Psoas muscle (tissue), 8 donors: Measurements from ENCODE around the gene SERAC1. TPM values are rescaled to one million over a fixed set of nuclear protein-coding genes. Genes with fewer than 3 reads are reported as not detected.
"Not testable (repeated sequence)": the region's sequence is repeated elsewhere in the genome, so short reads cannot be mapped to it uniquely, and the experiment has no call there.

Experiments
- ATAC-seq, 4 donors: fragments of 200-7000 bp; cut with Tn5 transposase; one replicate each; pipeline ENCODE4 v1.9.1; 2020; ENCODE audit warnings: moderate library complexity in 3 of 4, mild to moderate bottlenecking in 2 of 4
- DNase-seq, 2 donors: peaks; one replicate each; pipeline ENCODE4 v3.0.0-alpha.2; 2020
- H3K27ac ChIP-seq: fragments of 200-600 bp; one replicate; pipeline ENCODE4 v1.8.0; 2022
- H3K27me3 ChIP-seq, 3 donors: fragments of 200-600 bp in 1 of 3; one replicate each; pipeline versions ENCODE4 v1.6.1 to v1.8.0; 2013 to 2022; ENCODE audit warnings: low read length in 2 of 3, mild to moderate bottlenecking in 2 of 3, moderate library complexity in 1 of 3; ENCODE audit not compliant: insufficient read depth in 3 of 3
- H3K36me3 ChIP-seq, 2 donors: fragments of 200-600 bp in 1 of 2; one replicate each; pipeline versions ENCODE4 v1.6.1 to v1.8.0; 2013 to 2022; ENCODE audit warnings: low read depth in 1 of 2, mild to moderate bottlenecking in 1 of 2, moderate library complexity in 1 of 2; ENCODE audit not compliant: insufficient read depth in 1 of 2
- H3K4me1 ChIP-seq: fragments of 200-600 bp; one replicate; pipeline ENCODE4 v1.8.0; 2022
- H3K4me3 ChIP-seq: fragments of 200-600 bp; one replicate; pipeline ENCODE4 v1.8.0; 2022; ENCODE audit warnings: mild to moderate bottlenecking
- H3K9me3 ChIP-seq: fragments of 200-600 bp; one replicate; pipeline ENCODE4 v1.8.0; 2022
- WGBS, 3 donors: extraction: QIAGEN DNeasy Blood & Tissue Kit; methylation state at CpG; one replicate each; pipeline versions ENCODE4 v1.1.6 to v1.1.7; 2013; 5-methylcytosine and 5-hydroxymethylcytosine counted together
- intact Hi-C, 2 donors: fragments of 100-400 bp; cut with DNase I; formaldehyde crosslinking; loops; one replicate each; pipeline versions ENCODE4 v1.11.0 to v1.14.2; 2022
- polyA plus RNA-seq, 3 donors: library from polyadenylated mRNA; stranded (reverse); fragments of 200-250 nt; gene quantifications; one replicate each; pipeline ENCODE4 v1.2.3, GENCODE V29; 2013
- total RNA-seq, 4 donors: library from RNA; stranded (reverse); fragmentation: NEBNext Ultra II Directional in 2 of 4; extraction: Animal tissue kit (Norgen Biotek cat#: 25700) in 2 of 4; gene quantifications; one replicate each; pipeline versions ENCODE4 v1.2.1 to v1.2.4, GENCODE V29; 2021 to 2023
- TF ChIP-seq, protein P1 (sequence below): fragments of 200-600 bp; IDR thresholded peaks from one replicate; pipeline ENCODE4 v1.8.0; 2022; ENCODE audit warnings: antibody characterized with exemption
- donor health status: healthy with polysubstance abuse.
- donor health status: DM: no; HTN: no; CAD: no; lungs with moderate emphysema.
- donor health status: Bipolar disorder and iron deficiency.
- donor health status: healthy.
- donor health status: DM: yes; HTN: yes; CAD: no.
- donor health status: DM: no; HTN: no; CAD: no.
- donor health status: DM: no; HTN: no; CAD: no.
- donor health status: DM: yes; HTN: yes; CAD: no.

Gene SERAC1
- total and polyA plus RNA-seq, 7 donors = 3.9 to 11.0 (median 6.5) TPM

DNA sequence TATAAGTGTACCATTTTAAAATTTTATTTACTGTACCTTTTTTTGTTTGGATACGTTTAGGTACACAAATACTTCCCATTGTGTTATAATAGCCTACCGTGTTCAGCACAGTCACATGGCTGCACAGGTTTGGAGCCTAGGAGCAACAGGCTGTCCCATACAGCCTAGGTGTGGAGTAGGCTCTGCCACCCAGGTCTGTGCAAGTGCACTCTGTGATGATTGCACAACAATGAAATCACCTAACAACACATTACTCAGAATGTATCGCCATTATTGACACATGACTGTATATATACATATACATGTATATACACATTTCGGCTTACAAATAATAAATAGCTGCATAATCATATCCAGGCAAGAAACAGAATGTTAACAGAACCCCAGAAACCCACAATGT is 15.4 kb downstream of the SERAC1 start:
- intact Hi-C loops = no loop called here
- H3K27ac ChIP-seq = no peak overlapping the region
- no peaks in the 10 kb centered on the region for H3K4me1 ChIP-seq
- WGBS, 3 donors = 95 to 96% (median 95%) methylated on average over 4 of the region's 4 CpGs
- H3K36me3 ChIP-seq = peaks cover 0 to 43% of the 10 kb centered on the region in 2 donors
- no peaks in the 10 kb centered on the region for H3K9me3 ChIP-seq
- no peaks in the 10 kb centered on the region for H3K27me3 ChIP-seq
- no peak for DNase-seq
- no peak for ATAC-seq
- TF ChIP-seq, protein P1, sequence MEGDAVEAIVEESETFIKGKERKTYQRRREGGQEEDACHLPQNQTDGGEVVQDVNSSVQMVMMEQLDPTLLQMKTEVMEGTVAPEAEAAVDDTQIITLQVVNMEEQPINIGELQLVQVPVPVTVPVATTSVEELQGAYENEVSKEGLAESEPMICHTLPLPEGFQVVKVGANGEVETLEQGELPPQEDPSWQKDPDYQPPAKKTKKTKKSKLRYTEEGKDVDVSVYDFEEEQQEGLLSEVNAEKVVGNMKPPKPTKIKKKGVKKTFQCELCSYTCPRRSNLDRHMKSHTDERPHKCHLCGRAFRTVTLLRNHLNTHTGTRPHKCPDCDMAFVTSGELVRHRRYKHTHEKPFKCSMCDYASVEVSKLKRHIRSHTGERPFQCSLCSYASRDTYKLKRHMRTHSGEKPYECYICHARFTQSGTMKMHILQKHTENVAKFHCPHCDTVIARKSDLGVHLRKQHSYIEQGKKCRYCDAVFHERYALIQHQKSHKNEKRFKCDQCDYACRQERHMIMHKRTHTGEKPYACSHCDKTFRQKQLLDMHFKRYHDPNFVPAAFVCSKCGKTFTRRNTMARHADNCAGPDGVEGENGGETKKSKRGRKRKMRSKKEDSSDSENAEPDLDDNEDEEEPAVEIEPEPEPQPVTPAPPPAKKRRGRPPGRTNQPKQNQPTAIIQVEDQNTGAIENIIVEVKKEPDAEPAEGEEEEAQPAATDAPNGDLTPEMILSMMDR = no peak
- no peak overlapping the region for H3K4me3 ChIP-seq

DNA sequence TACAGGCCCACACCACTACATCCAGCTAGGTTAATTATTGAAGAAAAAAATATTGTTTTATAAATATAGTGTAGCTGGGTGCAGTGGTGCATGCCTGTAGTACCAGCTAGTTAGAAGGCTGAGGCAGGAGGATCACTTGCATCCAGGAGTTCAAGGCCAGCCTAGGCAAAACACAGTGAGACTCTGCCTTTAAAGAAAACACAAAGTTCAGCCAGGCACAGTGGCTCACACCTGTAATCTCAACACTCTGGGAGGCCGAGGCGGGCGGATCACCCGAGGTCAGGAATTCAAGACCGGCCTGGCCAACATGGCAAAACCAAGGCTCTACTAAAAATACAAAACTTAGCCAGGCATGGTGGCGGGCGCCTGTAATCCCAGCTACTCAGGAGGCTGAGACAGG is 16.0 kb downstream of the SERAC1 start:
- ATAC-seq, H3K27ac ChIP-seq, DNase-seq, H3K4me3 ChIP-seq, intact Hi-C loops, H3K27me3 ChIP-seq, H3K9me3 ChIP-seq, H3K4me1 ChIP-seq: not testable (repeated sequence)
- WGBS, 3 donors = 92 to 95% (median 94%) methylated on average over 7 of the region's 7 CpGs
- H3K36me3 ChIP-seq = peaks cover 0 to 36% of the 10 kb centered on the region in 2 donors

DNA sequence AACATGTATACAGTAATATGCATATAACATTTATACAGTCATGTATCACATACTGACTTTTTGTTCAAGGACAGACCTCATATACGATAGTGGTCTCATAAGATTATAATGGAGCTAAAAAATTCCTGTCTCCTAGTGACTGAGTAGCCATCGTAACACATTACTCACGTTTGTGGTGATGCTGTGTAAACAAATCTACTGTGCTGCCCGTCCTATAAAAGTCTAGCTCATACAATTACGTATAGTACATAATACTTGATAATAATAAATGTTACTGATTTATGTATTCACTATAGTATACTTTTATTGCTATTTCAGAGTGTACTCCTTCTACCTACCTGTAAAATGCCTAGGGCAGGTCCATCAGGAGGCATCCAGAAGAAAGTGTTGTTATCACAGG is 17.4 kb downstream of the SERAC1 start:
- ATAC-seq (no peak), DNase-seq (no peak)
- no peak overlapping the region for H3K4me3 ChIP-seq
- TF ChIP-seq, protein P1 = no peak
- no peaks in the 10 kb centered on the region for H3K27me3 ChIP-seq
- WGBS, 3 donors = 87 to 93% (median 92%) methylated on average over 5 of the region's 5 CpGs
- no peaks in the 10 kb centered on the region for H3K4me1 ChIP-seq
- intact Hi-C loops = no loop called here
- H3K9me3 ChIP-seq = no peaks in the 10 kb centered on the region
- H3K36me3 ChIP-seq = peaks cover 0 to 38% of the 10 kb centered on the region in 2 donors
- no peak overlapping the region for H3K27ac ChIP-seq

DNA sequence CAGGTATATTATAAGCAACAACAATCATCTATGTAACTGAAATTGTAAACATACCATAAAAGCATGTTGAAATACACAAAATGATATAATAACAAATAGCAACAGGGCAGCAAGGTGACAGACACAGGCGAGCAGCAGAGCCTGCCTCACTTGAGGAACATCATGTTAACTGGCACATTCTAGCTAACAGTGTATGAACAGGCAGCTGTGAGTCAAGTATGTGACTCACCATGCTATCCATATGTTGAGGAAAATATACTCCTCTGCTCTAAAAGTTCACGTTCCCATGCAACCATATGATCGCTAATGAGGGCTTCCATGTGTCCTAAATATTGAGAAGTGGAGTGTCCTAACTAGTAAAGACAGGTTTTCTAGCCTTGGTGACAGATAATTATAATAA is 18.4 kb downstream of the SERAC1 start:
- no peaks in the 10 kb centered on the region for H3K4me1 ChIP-seq
- H3K36me3 ChIP-seq = peaks cover 0 to 39% of the 10 kb centered on the region in 2 donors

DNA sequence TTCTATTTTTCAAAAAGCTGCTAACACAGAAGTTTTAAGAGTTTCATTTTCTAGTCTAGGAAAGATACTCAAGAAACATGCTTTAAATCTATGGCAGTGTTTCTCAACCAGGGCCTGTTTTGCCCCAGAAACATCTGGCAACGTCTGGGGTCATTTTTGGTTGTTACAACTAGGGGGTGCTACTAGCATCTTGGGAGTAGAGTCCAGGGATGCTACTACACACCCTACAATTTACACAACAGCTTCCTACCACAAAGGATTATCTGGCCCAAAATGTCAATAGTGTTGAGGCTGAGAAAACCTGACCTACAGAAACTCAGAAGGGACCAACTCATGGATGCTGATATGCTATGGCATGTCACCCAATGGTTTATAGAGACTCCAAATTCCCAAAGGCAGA is 24.4 kb downstream of the SERAC1 start:
- peaks cover 5 to 60% of the 10 kb centered on the region in 2 donors for H3K36me3 ChIP-seq

More for the DNA sequence above, 18.4 kb downstream of the SERAC1 start:
- no peaks in the 10 kb centered on the region for H3K27me3 ChIP-seq
- 63 to 92% (median 78%) methylated on average over 3 of the region's 3 CpGs for WGBS, 3 donors
- no peak overlapping the region for H3K4me3 ChIP-seq
- no peak for DNase-seq
- no peaks in the 10 kb centered on the region for H3K9me3 ChIP-seq
- H3K27ac ChIP-seq = no peak overlapping the region
- ATAC-seq = no peak
- TF ChIP-seq, protein P1 = no peak
- intact Hi-C loops = no loop called here

More for the DNA sequence above, 24.4 kb downstream of the SERAC1 start:
- ATAC-seq (no peak), DNase-seq (no peak)
- TF ChIP-seq, protein P1 = no peak
- H3K4me1 ChIP-seq = no peaks in the 10 kb centered on the region
- intact Hi-C loops = no loop called here
- H3K4me3 ChIP-seq = no peak overlapping the region
- H3K27ac ChIP-seq = no peak overlapping the region
- H3K9me3 ChIP-seq = no peaks in the 10 kb centered on the region
- no peaks in the 10 kb centered on the region for H3K27me3 ChIP-seq
- WGBS, 3 donors = 50 to 60% (median 59%) methylated on average over 1 of the region's 1 CpG
